K562 (cell line): ENCODE data around the gene PPHLN1. TPM values are rescaled to one million over a fixed set of nuclear protein-coding genes. Genes with fewer than 3 reads are reported as not detected.

Experiments used
- ATAC-seq: fragments of 200-7000 bp; cut with Tn5 transposase; 3 replicates; pipeline ENCODE4 v1.9.1; 2020; ENCODE audit warnings: moderate library complexity
- BruUV-seq: library from RNA; stranded (reverse); fragments of 400-500 nt; replicated peaks from 2 replicates; lab custom pipeline; 2021; lab: Mats Ljungman, UMichigan
- CTCF ChIA-PET: fragments of 300-600 bp; formaldehyde crosslinking; extraction: SDS; loops from one replicate; lab custom pipeline; 2021; ENCODE audit warnings: low intra/inter-chr PET ratio; lab: Yijun Ruan, JAX
- POLR2A ChIA-PET: fragments of 300-600, 350-650 bp; sonication (Branson Sonifier 250); formaldehyde crosslinking; extraction: SDS; loops from one replicate; lab custom pipeline; 2021; ENCODE audit warnings: antibody characterized with exemption, inconsistent platforms; lab: Yijun Ruan, JAX
- DNase-seq, 4 experiments: peaks; one replicate each; pipeline versions ENCODE4 v3.0.0 to v3.0.0-alpha.2; 2011 to 2018; ENCODE audit warnings: low spot score in 3 of 4, mixed read lengths in 3 of 4; ENCODE audit errors: extremely low read depth in 1 of 4
- FAIRE-seq: peaks from 2 replicates; lab custom pipeline; 2011; peaks lifted over from hg19 to GRCh38; lab: Jason Lieb, UNC
- H2AFZ ChIP-seq: 2 replicates; pipeline ENCODE4 v1.6.0; 2011; ENCODE audit warnings: low read depth, low read length, control low read depth, inconsistent platforms
- H3K27ac ChIP-seq: fragments of 200-600 bp; 3 replicates; pipeline ENCODE4 v1.8.0; 2011; ENCODE audit warnings: low read depth, mild to moderate bottlenecking, control low read depth, inconsistent platforms, low read length, moderate library complexity, mixed read lengths; ENCODE audit errors: extremely low read depth
- H3K27me3 ChIP-seq, 2 experiments: fragments of 300-600 bp in 1 of 2; 2 replicates in 1 of 2; 3 replicates in 1 of 2; pipeline versions ENCODE4 v1.6.0 to v1.8.0; 2011; ENCODE audit warnings: inconsistent platforms in 2 of 2, low read length in 2 of 2, mild to moderate bottlenecking in 1 of 2, mixed read lengths in 1 of 2, moderate library complexity in 1 of 2; ENCODE audit not compliant: control insufficient read depth in 2 of 2, insufficient read depth in 2 of 2
- H3K36me3 ChIP-seq: fragments of 300-600 bp; 3 replicates; pipeline ENCODE4 v1.8.0; 2011; ENCODE audit warnings: mild to moderate bottlenecking, low read length, inconsistent platforms; ENCODE audit not compliant: control insufficient read depth, insufficient read depth
- H3K4me1 ChIP-seq, 2 experiments: fragments of 200-600 bp in 1 of 2; replicated peaks in 1 of 2; 2 replicates in 1 of 2; 3 replicates in 1 of 2; pipeline versions ENCODE4 v1.5.1 to v1.8.0; 2011; ENCODE audit warnings: inconsistent platforms in 2 of 2, low read length in 2 of 2, mild to moderate bottlenecking in 1 of 2, mixed read lengths in 1 of 2, moderate library complexity in 1 of 2; ENCODE audit not compliant: control insufficient read depth in 2 of 2, insufficient read depth in 2 of 2
- H3K4me2 ChIP-seq: 2 replicates; pipeline ENCODE4 v1.6.1; 2011; ENCODE audit warnings: low read length, control low read depth, inconsistent platforms, mixed read lengths; ENCODE audit not compliant: insufficient read depth
- H3K4me3 ChIP-seq: fragments of 200-600 bp; sonication (generic), shearing (Covaris generic); 2 replicates; pipeline ENCODE4 v1.5.1; 2016; ENCODE audit warnings: control low read depth, inconsistent platforms
- H3K79me2 ChIP-seq: fragments of 200-600 bp; 3 replicates; pipeline ENCODE4 v1.8.0; 2011; ENCODE audit warnings: low read length, inconsistent platforms; ENCODE audit not compliant: control insufficient read depth, insufficient read depth
- H3K9ac ChIP-seq, 2 experiments: 2 replicates each; pipeline versions ENCODE4 v1.6.0 to v1.6.1; 2011; ENCODE audit warnings: low read depth in 2 of 2, low read length in 2 of 2, control low read depth in 1 of 2, inconsistent platforms in 1 of 2, mild to moderate bottlenecking in 1 of 2, mixed read lengths in 1 of 2; ENCODE audit not compliant: insufficient read depth in 1 of 2
- H3K9me1 ChIP-seq: one replicate; pipeline ENCODE4 v1.6.0; 2011; ENCODE audit warnings: inconsistent platforms, mild to moderate bottlenecking, low read length, moderate library complexity; ENCODE audit not compliant: control insufficient read depth, insufficient read depth
- H3K9me3 ChIP-seq: replicated peaks from 2 replicates; pipeline ENCODE4 v1.5.1; 2011; ENCODE audit warnings: low read depth, low read length, inconsistent platforms; ENCODE audit not compliant: control insufficient read depth, insufficient read depth
- H4K20me1 ChIP-seq: replicated peaks from 2 replicates; pipeline ENCODE4 v1.6.1; 2011; ENCODE audit warnings: low read length, inconsistent platforms, mixed read lengths; ENCODE audit not compliant: control insufficient read depth, insufficient read depth
- BHLHE40 ChIP-seq: IDR thresholded peaks from 2 replicates; pipeline ENCODE4 v1.6.1; 2011; ENCODE audit warnings: low read length, improper control_type of control experiment
- CBFA2T3 ChIP-seq: fragments of 450-650 bp; IDR thresholded peaks from 2 replicates; pipeline ENCODE4 v1.6.1; 2017
- EGR1 ChIP-seq: fragments of 450-650 bp; conservative IDR thresholded peaks from 2 replicates; pipeline ENCODE4 v1.6.1; 2017; ENCODE audit warnings: mild to moderate bottlenecking
- L3MBTL2 ChIP-seq: fragments of 450-650 bp; IDR thresholded peaks from 2 replicates; pipeline ENCODE4 v1.6.1; 2016; ENCODE audit warnings: mild to moderate bottlenecking, moderate library complexity
- MEF2A ChIP-seq: IDR thresholded peaks from 2 replicates; pipeline ENCODE4 v1.6.1; 2011; ENCODE audit warnings: low read depth, mild to moderate bottlenecking, low read length, moderate library complexity; ENCODE audit not compliant: control insufficient read depth
- NR3C1 ChIP-seq: sonication (generic); formaldehyde crosslinking; IDR thresholded peaks from 2 replicates; pipeline ENCODE4 v1.8.1; 2022; ENCODE audit warnings: missing genetic modification reagents
- POLR2B ChIP-seq: fragments of 450-650 bp; IDR thresholded peaks from 2 replicates; pipeline ENCODE4 v1.6.1; 2018; ENCODE audit warnings: low read depth; ENCODE audit not compliant: partially characterized antibody
- RAD21 ChIP-seq, 2 experiments: fragments of 250-450 bp in 1 of 2; fragments of 450-650 bp in 1 of 2; sonication (Bioruptor Pico) in 1 of 2; formaldehyde crosslinking in 1 of 2; IDR thresholded peaks in 1 of 2; conservative IDR thresholded peaks in 1 of 2; 2 replicates each; pipeline versions ENCODE4 v1.4.0 to v1.8.0; 2020 to 2022; ENCODE audit warnings: mild to moderate bottlenecking in 2 of 2, moderate library complexity in 1 of 2
- REST ChIP-seq, 2 experiments: fragments of 450-650 bp; formaldehyde crosslinking in 1 of 2; IDR thresholded peaks; 2 replicates each; pipeline versions ENCODE4 v1.4.0 to v1.6.1; 2014 to 2020; ENCODE audit warnings: mild to moderate bottlenecking in 2 of 2, borderline replicate concordance in 1 of 2, low read depth in 1 of 2
- SMC3 ChIP-seq: conservative IDR thresholded peaks from 2 replicates; pipeline ENCODE4 v1.6.1; 2011; ENCODE audit warnings: low read depth, low read length, improper control_type of control experiment; ENCODE audit not compliant: insufficient read depth
- SOX6 ChIP-seq: fragments of 450-650 bp; IDR thresholded peaks from 2 replicates; pipeline ENCODE4 v1.6.1; 2014; ENCODE audit warnings: mild to moderate bottlenecking
- ZNF57 ChIP-seq: fragments of 450-650 bp; formaldehyde crosslinking; IDR thresholded peaks from 2 replicates; pipeline ENCODE4 v1.4.0; 2020; ENCODE audit warnings: mild to moderate bottlenecking, moderate library complexity
- WGBS: fragments of 100-300 bp; shearing (Covaris generic); methylation state at CpG from one replicate; pipeline ENCODE4 v1.1.6; 2016; ENCODE audit warnings: low coverage, mixed read lengths; ENCODE audit not compliant: insufficient coverage; ENCODE audit errors: missing lambda C conversion rate; 5-methylcytosine and 5-hydroxymethylcytosine counted together
- in situ Hi-C: fragments of 300-500 bp; cut with MboI; formaldehyde crosslinking; loops from 4 replicates; pipeline ENCODE4 v1.15.0; 2018; ENCODE audit warnings: inconsistent platforms, mixed read lengths
- intact Hi-C: fragments of 100-400 bp; cut with micrococcal nuclease; formaldehyde crosslinking; loops from 2 replicates; pipeline ENCODE4 v1.14.2; 2022
- polyA plus RNA-seq, 8 experiments: library from polyadenylated mRNA; depleted of rRNA in 4 of 8; stranded (reverse) in 5 of 8; unstranded in 3 of 8; fragments of >200 nt; fragmentation: Nextera tagmentation in 2 of 8; fragmentation: Illumina TruSeq in 1 of 8; extraction: Ambion mirVana in 2 of 8; extraction: Trizol in 1 of 8; gene quantifications; 2 replicates each; pipeline versions ENCODE4 v1.2.1 to v1.2.3, GENCODE V29; 2011 to 2014; ENCODE audit warnings: inconsistent platforms in 1 of 8, missing spikeins in 1 of 8
- total RNA-seq, 7 experiments: library from RNA; depleted of rRNA in 6 of 7; stranded (reverse); fragments of >200 nt in 6 of 7; fragmentation: Illumina TruSeq in 2 of 7; extraction: Trizol in 2 of 7; gene quantifications; 2 replicates each; pipeline versions ENCODE4 v1.2.1 to v1.2.3, GENCODE V29; 2011 to 2021; ENCODE audit warnings: low replicate concordance in 1 of 7
- TF ChIP-seq, protein P1 (sequence below): sonication (generic); formaldehyde crosslinking; IDR thresholded peaks from 2 replicates; pipeline ENCODE4 v1.8.0; 2022; ENCODE audit warnings: missing genetic modification reagents, mild to moderate bottlenecking, moderate library complexity, borderline replicate concordance

Gene PPHLN1
- total and polyA plus RNA-seq, 9 of the 15 experiments (the other 6 are each of a cell fraction or from before 2014, with no cell fraction given) = 66.3 to 112 (median 93.6) TPM

DNA sequence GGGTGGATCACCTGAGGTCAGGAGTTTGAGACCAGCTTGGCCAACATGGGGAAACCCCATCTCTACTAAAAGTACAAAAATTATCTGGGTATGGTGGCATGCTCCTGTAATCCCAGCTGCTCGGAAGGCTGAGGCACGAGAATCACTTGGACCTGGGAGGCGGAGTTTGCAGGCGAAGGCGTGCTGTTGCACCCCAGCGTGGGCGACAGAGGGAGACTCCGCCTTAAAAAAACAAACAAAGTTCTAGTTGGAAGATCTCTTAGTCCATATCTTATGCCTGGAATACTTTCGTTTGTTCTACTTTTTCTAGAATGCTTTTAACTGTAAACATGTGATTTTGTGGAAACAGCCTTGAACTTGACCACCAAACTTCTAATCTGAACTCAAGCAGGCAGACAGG is 38.7 kb downstream of the PPHLN1 start:
- no peaks in the 10 kb centered on the region for H3K9me1 ChIP-seq
- POLR2A ChIA-PET = interaction anchor here (0.5 to 1.2 kb wide), 3 partner anchors 12 to 269 kb away, joined by 3 read pairs; no protein-coding TSS in a partner anchor
- in situ Hi-C loops = no loop called here
- no peak overlapping the region for H3K4me3 ChIP-seq
- 11% methylated on average over 9 of the region's 9 CpGs for WGBS
- H3K79me2 ChIP-seq = 0 out of 3 replicates have a peak, but pooled peaks cover 2% of the 10 kb centered on the region
- ATAC-seq (peak; percentile 95), DNase-seq (peak in 2 of 4 experiments; percentile 49 to 71), FAIRE-seq (peak; percentile 81)
- intact Hi-C loops = loop anchor here (2.0 kb wide), 1 partner anchor 204 kb away; no protein-coding TSS in a partner anchor
- CTCF ChIA-PET = interaction anchor here (0.6 kb wide), 1 partner anchor 1961 kb away, joined by 3 read pairs; no protein-coding TSS in a partner anchor
- peaks cover 7 to 11% of the 10 kb centered on the region in 2 experiments; a peak in 3 of 5 replicates for H3K4me1 ChIP-seq
- H3K27me3 ChIP-seq = no peaks in the 10 kb centered on the region
- peak overlapping the region in 1 of 2 experiments; percentile 54; a peak in 2 of 4 replicates for H3K9ac ChIP-seq
- H3K9me3 ChIP-seq = no peaks in the 10 kb centered on the region
- H3K27ac ChIP-seq = no peak overlapping the region
- peaks cover 6% of the 10 kb centered on the region; the same call in 1 of the 3 replicates for H3K36me3 ChIP-seq
- no peak overlapping the region for H2AFZ ChIP-seq
- peak overlapping the region; percentile 27; the same call in 1 of the 2 replicates for H3K4me2 ChIP-seq
- H4K20me1 ChIP-seq = no peaks in the 10 kb centered on the region
- no TSS peak for BruUV-seq
- TF ChIP-seq CBFA2T3 (peak; percentile 23; the same call in 1 of the 2 replicates), POLR2B (peak; percentile 7), RAD21 (CRISPR knock-in tag; conservative IDR thresholded peaks at IDR 0.05 in 1 of 2, IDR thresholded peaks at IDR 0.05 in 1 of 2) (peak; percentile 50 to 51), EGR1 (peak; percentile 88), REST (IDR thresholded peaks at IDR 0.05; ENCODE audit: borderline replicate concordance) (peak; percentile 45; the same call in 1 of the 2 replicates), REST (CRISPR knock-in tag; IDR thresholded peaks at IDR 0.05; ENCODE audit: low read depth) (no peak), BHLHE40 (peak; percentile 33; the same call in 1 of the 2 replicates), MEF2A (no peak), L3MBTL2 (0 out of 2 replicates have a peak, but pooled peaks have one; percentile 13), SOX6 (peak; percentile 17; the same call in 1 of the 2 replicates), ZNF57 (no peak), SMC3 (0 out of 2 replicates have a peak, but pooled peaks have one; percentile 11), NR3C1 (CRISPR knock-in tag) (no peak)
- TF ChIP-seq, protein P1, sequence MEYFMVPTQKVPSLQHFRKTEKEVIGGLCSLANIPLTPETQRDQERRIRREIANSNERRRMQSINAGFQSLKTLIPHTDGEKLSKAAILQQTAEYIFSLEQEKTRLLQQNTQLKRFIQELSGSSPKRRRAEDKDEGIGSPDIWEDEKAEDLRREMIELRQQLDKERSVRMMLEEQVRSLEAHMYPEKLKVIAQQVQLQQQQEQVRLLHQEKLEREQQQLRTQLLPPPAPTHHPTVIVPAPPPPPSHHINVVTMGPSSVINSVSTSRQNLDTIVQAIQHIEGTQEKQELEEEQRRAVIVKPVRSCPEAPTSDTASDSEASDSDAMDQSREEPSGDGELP (CRISPR knock-in tag) = 0 out of 2 replicates have a peak, but pooled peaks have one; percentile 20
